ENCODE data around the gene TAAR8. TPM values are rescaled to one million over a fixed set of nuclear protein-coding genes. Genes with fewer than 3 reads are reported as not detected.

The TAAR8 gene
- total RNA-seq, 2 experiments from 2014 or later: not detected

Other genes starting within 250 kb of the TAAR8 start
- gene MOXD1, start 151.2 kb upstream of the TAAR8 start, total RNA-seq: not detected
- gene STX7, start 39.6 kb upstream of the TAAR8 start, total RNA-seq: 10 to 100 TPM; 19.9 to 20.2 TPM
- gene TAAR9, start 14.4 kb upstream of the TAAR8 start, total RNA-seq: not detected
- not detected for gene TAAR6, start 17.6 kb downstream of the TAAR8 start, total RNA-seq
- not detected for gene TAAR5, start 37.1 kb downstream of the TAAR8 start, total RNA-seq
- gene TAAR2, start 71.6 kb downstream of the TAAR8 start, total RNA-seq: not detected
- not detected for gene TAAR1, start 106.5 kb downstream of the TAAR8 start, total RNA-seq
- not detected for gene VNN1, start 161.4 kb downstream of the TAAR8 start, total RNA-seq
- gene VNN2, start 205.2 kb downstream of the TAAR8 start, total RNA-seq: 1 to 10 TPM; 5.3 to 6.1 TPM
- gene SLC18B1, start 246.0 kb downstream of the TAAR8 start, total RNA-seq: 1 to 10 TPM; 7.2 to 7.7 TPM

Measured in activated CD4-positive, alpha-beta memory T cell treated with anti-CD3 and anti-CD28 coated beads, Interleukin-2, amount 10 ng/mL, durations not matched to agents 7 days and 5 days (primary cell).